Heart right ventricle (tissue), 16 donors: ENCODE results near the gene CARS2. TPM values are rescaled to one million over a fixed set of nuclear protein-coding genes. Genes with fewer than 3 reads are reported as not detected.

Experiments used
- ATAC-seq, 8 donors: fragments of 200-7000 bp; cut with Tn5 transposase; one replicate each; pipeline ENCODE4 v1.9.1; 2020; ENCODE audit warnings: mild to moderate bottlenecking in 8 of 8, moderate library complexity in 8 of 8, moderate number of reproducible peaks in 1 of 8
- DNase-seq, 2 donors: peaks; one replicate each; pipeline ENCODE4 v3.0.0-alpha.2; 2020
- H3K27ac ChIP-seq, 10 donors: fragments of 200-600 bp; sonication (generic) in 2 of 10; one replicate each; pipeline versions ENCODE4 v1.5.0 to v1.8.0; 2020 to 2022; ENCODE audit warnings: mild to moderate bottlenecking in 3 of 10
- H3K27me3 ChIP-seq, 7 donors: fragments of 200-600 bp; one replicate each; pipeline ENCODE4 v1.8.0; 2021 to 2022; ENCODE audit warnings: mild to moderate bottlenecking in 2 of 7
- H3K36me3 ChIP-seq, 9 donors: fragments of 200-600 bp; sonication (generic) in 1 of 9; one replicate each; pipeline versions ENCODE4 v1.5.0 to v1.8.0; 2020 to 2022; ENCODE audit warnings: mild to moderate bottlenecking in 2 of 9
- H3K4me1 ChIP-seq, 9 donors: fragments of 200-600 bp; sonication (generic) in 1 of 9; one replicate each; pipeline versions ENCODE4 v1.5.0 to v1.8.0; 2020 to 2022; ENCODE audit warnings: mild to moderate bottlenecking in 4 of 9
- H3K4me3 ChIP-seq, 10 donors: fragments of 200-600 bp; sonication (generic) in 2 of 10; one replicate each; pipeline versions ENCODE4 v1.5.0 to v1.8.0; 2020 to 2022; ENCODE audit warnings: mild to moderate bottlenecking in 7 of 10, moderate library complexity in 2 of 10
- H3K9me3 ChIP-seq, 11 donors: fragments of 200-600 bp in 10 of 11; sonication (generic) in 2 of 11; one replicate each; pipeline versions ENCODE4 v1.5.0 to v1.8.0; 2013 to 2022; ENCODE audit warnings: mild to moderate bottlenecking in 2 of 11, control low read depth in 1 of 11, moderate library complexity in 1 of 11
- WGBS, 2 donors: extraction: QIAGEN DNeasy Blood & Tissue Kit; methylation state at CpG; one replicate each; pipeline ENCODE4 v1.1.7; 2013; ENCODE audit warnings: inconsistent platforms in 1 of 2; 5-methylcytosine and 5-hydroxymethylcytosine counted together
- intact Hi-C, 10 donors: fragments of 100-400 bp; cut with DNase I; formaldehyde crosslinking; loops; one replicate each; pipeline versions ENCODE4 v1.11.1 to v1.14.2; 2022
- polyA plus RNA-seq, 2 donors: library from polyadenylated mRNA; stranded (reverse); fragments of 200-250 nt; gene quantifications; one replicate each; pipeline ENCODE4 v1.2.3, GENCODE V29; 2013
- total RNA-seq, 10 donors: library from RNA; stranded (reverse); fragmentation: NEBNext Ultra II Directional in 3 of 10; extraction: Animal tissue kit (Norgen Biotek cat#: 25700) in 3 of 10; gene quantifications; one replicate each; pipeline versions ENCODE4 v1.2.1 to v1.2.4, GENCODE V29; 2021 to 2023
- TF ChIP-seq, protein P1 (sequence below), 9 donors: fragments of 200-600 bp; sonication (generic) in 2 of 9; IDR thresholded peaks; one replicate each; pipeline versions ENCODE4 v1.5.0 to v1.8.0; 2021 to 2022; ENCODE audit warnings: antibody characterized with exemption in 9 of 9, mild to moderate bottlenecking in 5 of 9, moderate library complexity in 1 of 9
- donor health status: Arrhythmogenic right ventricular cardiomyopathy.
- donor health status: ischemic (EF 13 %, LVEDD 7.1; RV severe dilation, severe dysfunction).
- donor health status: healthy with polysubstance abuse.
- donor health status: DM: no; HTN: yes; CAD: no.
- donor health status: DM: no; HTN: no; CAD: no.
- donor health status: ischemic (EF 25% LVEDD 6.9; RV normal size, moderate dysfunction).
- donor health status: ischemic (EF 25% LVEDD 5.7; RV mildly dilated, moderate dysfunction).
- donor health status: healthy.
- donor health status: DM: yes; HTN: yes; CAD: no.
- donor health status: Ischemic cardiomyopathy.
- donor health status: ischemic (EF 35%, LVEDD 5.7; RV mildly dilated, moderate dysfunction).
- donor health status: nonischemic (EF 11% LVEDD 7.7; RV severe dilation, severe dysfunction).
- donor health status: DM: yes; HTN: yes; CAD: no.
- donor health status: PGD.
- donor health status: ischemic (EF 29% LVEDD 5.4; RV normal size, mild dysfunction).
- donor health status: nonischemic (EF 23%, LVEDD 6.1; RV moderate dilation, normal function).

The CARS2 gene
- total and polyA plus RNA-seq, 12 donors = 35.2 to 103 (median 44.0) TPM

DNA sequence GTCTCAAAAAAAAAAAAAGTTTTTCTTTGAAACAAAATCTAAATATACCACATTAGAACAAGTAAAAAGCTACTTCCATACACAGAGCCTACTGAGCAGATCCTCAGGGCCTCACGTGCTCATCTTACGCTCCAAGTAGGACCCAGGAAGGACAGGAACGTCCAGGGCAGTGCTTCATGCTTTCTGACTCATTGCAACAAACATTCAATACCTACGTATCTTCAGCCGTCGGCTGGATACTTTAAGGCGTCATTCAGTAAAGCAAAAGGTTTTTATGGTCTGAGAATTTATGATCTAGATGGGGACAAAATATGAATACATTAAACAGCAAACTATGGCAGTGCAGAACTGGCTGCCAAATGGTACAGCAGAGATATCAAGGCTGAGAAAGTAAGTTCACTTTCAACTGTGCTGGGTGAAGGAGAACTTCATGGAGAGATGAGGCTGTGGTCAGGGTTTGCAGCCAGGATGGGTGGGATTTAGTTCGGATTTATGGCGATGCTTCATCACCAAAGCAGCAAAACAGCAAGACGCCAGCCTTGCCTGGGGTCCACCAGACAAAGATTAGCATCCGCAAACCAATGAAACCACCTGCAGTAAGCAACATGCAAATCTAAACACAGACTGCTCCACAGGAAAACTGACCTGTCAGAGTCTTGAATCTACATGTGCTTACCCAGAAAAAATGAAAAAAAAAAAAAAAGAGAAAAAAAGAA, 20.5 kb downstream of the CARS2 start:
- no peaks in the 10 kb centered on the region for H3K9me3 ChIP-seq
- TF ChIP-seq, protein P1, sequence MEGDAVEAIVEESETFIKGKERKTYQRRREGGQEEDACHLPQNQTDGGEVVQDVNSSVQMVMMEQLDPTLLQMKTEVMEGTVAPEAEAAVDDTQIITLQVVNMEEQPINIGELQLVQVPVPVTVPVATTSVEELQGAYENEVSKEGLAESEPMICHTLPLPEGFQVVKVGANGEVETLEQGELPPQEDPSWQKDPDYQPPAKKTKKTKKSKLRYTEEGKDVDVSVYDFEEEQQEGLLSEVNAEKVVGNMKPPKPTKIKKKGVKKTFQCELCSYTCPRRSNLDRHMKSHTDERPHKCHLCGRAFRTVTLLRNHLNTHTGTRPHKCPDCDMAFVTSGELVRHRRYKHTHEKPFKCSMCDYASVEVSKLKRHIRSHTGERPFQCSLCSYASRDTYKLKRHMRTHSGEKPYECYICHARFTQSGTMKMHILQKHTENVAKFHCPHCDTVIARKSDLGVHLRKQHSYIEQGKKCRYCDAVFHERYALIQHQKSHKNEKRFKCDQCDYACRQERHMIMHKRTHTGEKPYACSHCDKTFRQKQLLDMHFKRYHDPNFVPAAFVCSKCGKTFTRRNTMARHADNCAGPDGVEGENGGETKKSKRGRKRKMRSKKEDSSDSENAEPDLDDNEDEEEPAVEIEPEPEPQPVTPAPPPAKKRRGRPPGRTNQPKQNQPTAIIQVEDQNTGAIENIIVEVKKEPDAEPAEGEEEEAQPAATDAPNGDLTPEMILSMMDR (IDR thresholded peaks at IDR 0.05) = no peak
- 90 to 94% methylated on average over 11 of the region's 11 CpGs for WGBS, 2 donors
- no peak overlapping the region for H3K27ac ChIP-seq
- DNase-seq (no peak), ATAC-seq (no peak)
- H3K4me1 ChIP-seq = peaks cover 0 to 3% (median 0%) of the 10 kb centered on the region in 9 donors
- H3K36me3 ChIP-seq = peaks cover 0 to 97% (median 54%) of the 10 kb centered on the region in 9 donors
- intact Hi-C loops = loop anchor here in 1 of 10 donors (10.0 kb wide), 1 partner anchor 91 kb away; no protein-coding TSS in a partner anchor
- no peaks in the 10 kb centered on the region for H3K27me3 ChIP-seq
- H3K4me3 ChIP-seq = no peak overlapping the region

DNA sequence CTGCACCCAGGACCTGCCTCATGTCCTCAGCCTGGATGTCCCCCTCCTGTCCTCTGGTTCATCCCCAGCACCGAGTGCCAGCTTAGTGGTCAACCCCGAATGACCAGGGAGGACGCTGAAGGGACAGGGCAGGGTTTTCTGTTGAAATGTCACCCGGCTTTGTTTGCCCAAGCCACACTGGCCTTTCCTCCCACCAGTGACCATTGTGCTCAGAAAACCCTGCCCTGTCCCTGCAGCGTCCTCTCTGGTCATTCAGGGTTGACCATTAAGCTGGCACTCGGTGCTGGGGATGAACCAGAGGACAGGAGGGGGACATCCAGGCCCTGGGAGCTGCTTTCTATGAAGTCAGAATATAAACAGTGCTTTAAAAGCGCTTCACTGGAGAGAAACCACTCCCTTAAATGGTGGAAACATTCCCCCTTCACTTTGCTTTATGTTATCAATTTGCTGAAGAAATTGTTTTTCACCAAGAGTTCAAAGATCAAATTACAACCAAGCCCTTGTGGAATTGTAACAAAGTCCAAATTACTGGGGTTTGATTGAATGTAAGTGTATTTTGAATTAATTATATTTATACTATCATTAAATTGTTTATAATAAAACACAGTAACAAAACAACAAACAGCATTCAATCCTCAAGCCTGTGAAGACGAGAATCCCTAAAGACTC, 21.4 kb downstream of the CARS2 start:
- ATAC-seq (no peak), DNase-seq (no peak)
- H3K27ac ChIP-seq = no peak overlapping the region
- no peaks in the 10 kb centered on the region for H3K9me3 ChIP-seq
- intact Hi-C loops = loop anchor here in 1 of 10 donors (10.0 kb wide), 1 partner anchor 90 kb away; no protein-coding TSS in a partner anchor
- H3K27me3 ChIP-seq = no peaks in the 10 kb centered on the region
- H3K36me3 ChIP-seq = peaks cover 0 to 98% (median 56%) of the 10 kb centered on the region in 9 donors
- TF ChIP-seq, protein P1 (IDR thresholded peaks at IDR 0.05) = no peak
- H3K4me3 ChIP-seq = no peak overlapping the region
- peaks cover 0 to 4% (median 0%) of the 10 kb centered on the region in 9 donors for H3K4me1 ChIP-seq
- WGBS, 2 donors = 94 to 96% methylated on average over 8 of the region's 8 CpGs

DNA sequence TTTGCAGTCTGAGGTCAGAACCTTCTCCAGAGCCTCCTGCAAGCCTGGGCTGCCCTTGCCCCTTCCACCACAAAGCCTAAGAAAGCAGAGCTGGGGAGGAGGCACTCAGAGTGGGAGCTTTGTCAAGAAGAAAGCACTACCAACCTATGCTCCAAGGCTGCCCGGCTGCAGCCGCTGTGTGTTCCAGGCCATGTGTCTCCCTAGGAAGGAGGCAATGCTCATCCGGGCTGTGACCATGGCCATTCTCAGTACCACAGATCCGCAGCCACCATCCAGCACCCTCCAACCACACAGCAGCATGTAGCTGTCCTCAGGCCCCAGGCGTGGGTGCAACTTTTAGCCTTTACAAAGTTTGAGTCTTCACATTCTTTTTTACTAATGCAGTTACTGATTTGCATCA, 22.0 kb downstream of the CARS2 start:
- H3K27ac ChIP-seq = no peak overlapping the region
- no peak overlapping the region for H3K4me3 ChIP-seq
- 97 to 99% methylated on average over 5 of the region's 5 CpGs for WGBS, 2 donors
- peaks cover 0 to 96% (median 56%) of the 10 kb centered on the region in 9 donors for H3K36me3 ChIP-seq
- peaks cover 0 to 4% (median 0%) of the 10 kb centered on the region in 9 donors for H3K4me1 ChIP-seq
- H3K27me3 ChIP-seq = no peaks in the 10 kb centered on the region
- no peak for ATAC-seq
- DNase-seq = no peak
- TF ChIP-seq, protein P1 (IDR thresholded peaks at IDR 0.05) = no peak
- no peaks in the 10 kb centered on the region for H3K9me3 ChIP-seq
- intact Hi-C loops = loop anchor here in 1 of 10 donors (10.0 kb wide), 1 partner anchor 89 kb away; no protein-coding TSS in a partner anchor

DNA sequence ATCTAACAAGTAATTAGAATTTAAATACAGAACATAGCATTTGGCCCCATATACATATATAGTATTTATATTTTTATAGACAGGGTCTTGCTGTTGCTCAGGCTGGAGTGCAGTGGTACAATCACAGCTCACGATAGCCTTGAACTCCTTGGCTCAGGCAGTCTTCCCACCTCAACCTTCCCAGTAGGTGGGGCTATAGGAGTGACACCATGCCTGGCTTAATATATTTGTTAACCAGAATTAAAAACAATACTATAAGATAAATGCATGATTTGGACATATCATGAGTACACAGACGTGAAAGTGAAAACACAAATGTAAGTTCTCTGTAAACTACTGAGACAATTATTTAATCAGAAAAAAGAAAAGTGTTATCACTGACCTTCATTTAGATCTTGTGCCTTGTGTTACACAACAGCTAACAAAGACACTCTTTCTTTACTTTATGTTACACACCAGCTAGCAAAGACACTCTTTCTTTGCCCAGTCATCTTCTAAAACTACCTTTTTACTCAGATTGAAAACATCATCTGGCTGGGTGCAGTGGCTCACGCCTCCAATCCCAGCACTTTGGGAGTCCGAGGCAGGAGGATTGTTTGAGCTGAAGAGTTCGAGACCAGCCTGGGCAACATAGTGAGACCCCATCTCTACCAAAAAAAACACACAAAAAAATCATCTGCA, 22.6 kb downstream of the CARS2 start:
- H3K4me3 ChIP-seq = no peak overlapping the region
- H3K27me3 ChIP-seq = no peaks in the 10 kb centered on the region
- intact Hi-C loops = loop anchor here in 1 of 10 donors (10.0 kb wide), 1 partner anchor 89 kb away; no protein-coding TSS in a partner anchor
- WGBS, 2 donors = 78 to 91% methylated on average over 5 of the region's 5 CpGs
- no peak for ATAC-seq
- H3K9me3 ChIP-seq = no peaks in the 10 kb centered on the region
- TF ChIP-seq, protein P1 (IDR thresholded peaks at IDR 0.05) = peak in 7 of 9 donors; percentile 9 to 43 (median 36)
- DNase-seq = no peak
- peaks cover 0 to 96% (median 56%) of the 10 kb centered on the region in 9 donors for H3K36me3 ChIP-seq
- H3K27ac ChIP-seq = no peak overlapping the region
- peaks cover 0 to 4% (median 0%) of the 10 kb centered on the region in 9 donors for H3K4me1 ChIP-seq
